GM21423 (cell line): ENCODE measurements around the gene ZBTB40.
A peak's percentile ranks its signal among the peaks of the same experiment; 100 is the strongest.

Experiments used
- ATAC-seq: cut with Tn5 transposase; IDR thresholded peaks from one replicate; pipeline ENCODE4 v1.9.1; 2021; ENCODE audit warnings: mild to moderate bottlenecking, moderate library complexity; ENCODE audit not compliant: unreplicated experiment

The ZBTB40 gene, protein sequence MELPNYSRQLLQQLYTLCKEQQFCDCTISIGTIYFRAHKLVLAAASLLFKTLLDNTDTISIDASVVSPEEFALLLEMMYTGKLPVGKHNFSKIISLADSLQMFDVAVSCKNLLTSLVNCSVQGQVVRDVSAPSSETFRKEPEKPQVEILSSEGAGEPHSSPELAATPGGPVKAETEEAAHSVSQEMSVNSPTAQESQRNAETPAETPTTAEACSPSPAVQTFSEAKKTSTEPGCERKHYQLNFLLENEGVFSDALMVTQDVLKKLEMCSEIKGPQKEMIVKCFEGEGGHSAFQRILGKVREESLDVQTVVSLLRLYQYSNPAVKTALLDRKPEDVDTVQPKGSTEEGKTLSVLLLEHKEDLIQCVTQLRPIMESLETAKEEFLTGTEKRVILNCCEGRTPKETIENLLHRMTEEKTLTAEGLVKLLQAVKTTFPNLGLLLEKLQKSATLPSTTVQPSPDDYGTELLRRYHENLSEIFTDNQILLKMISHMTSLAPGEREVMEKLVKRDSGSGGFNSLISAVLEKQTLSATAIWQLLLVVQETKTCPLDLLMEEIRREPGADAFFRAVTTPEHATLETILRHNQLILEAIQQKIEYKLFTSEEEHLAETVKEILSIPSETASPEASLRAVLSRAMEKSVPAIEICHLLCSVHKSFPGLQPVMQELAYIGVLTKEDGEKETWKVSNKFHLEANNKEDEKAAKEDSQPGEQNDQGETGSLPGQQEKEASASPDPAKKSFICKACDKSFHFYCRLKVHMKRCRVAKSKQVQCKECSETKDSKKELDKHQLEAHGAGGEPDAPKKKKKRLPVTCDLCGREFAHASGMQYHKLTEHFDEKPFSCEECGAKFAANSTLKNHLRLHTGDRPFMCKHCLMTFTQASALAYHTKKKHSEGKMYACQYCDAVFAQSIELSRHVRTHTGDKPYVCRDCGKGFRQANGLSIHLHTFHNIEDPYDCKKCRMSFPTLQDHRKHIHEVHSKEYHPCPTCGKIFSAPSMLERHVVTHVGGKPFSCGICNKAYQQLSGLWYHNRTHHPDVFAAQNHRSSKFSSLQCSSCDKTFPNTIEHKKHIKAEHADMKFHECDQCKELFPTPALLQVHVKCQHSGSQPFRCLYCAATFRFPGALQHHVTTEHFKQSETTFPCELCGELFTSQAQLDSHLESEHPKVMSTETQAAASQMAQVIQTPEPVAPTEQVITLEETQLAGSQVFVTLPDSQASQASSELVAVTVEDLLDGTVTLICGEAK

DNA sequence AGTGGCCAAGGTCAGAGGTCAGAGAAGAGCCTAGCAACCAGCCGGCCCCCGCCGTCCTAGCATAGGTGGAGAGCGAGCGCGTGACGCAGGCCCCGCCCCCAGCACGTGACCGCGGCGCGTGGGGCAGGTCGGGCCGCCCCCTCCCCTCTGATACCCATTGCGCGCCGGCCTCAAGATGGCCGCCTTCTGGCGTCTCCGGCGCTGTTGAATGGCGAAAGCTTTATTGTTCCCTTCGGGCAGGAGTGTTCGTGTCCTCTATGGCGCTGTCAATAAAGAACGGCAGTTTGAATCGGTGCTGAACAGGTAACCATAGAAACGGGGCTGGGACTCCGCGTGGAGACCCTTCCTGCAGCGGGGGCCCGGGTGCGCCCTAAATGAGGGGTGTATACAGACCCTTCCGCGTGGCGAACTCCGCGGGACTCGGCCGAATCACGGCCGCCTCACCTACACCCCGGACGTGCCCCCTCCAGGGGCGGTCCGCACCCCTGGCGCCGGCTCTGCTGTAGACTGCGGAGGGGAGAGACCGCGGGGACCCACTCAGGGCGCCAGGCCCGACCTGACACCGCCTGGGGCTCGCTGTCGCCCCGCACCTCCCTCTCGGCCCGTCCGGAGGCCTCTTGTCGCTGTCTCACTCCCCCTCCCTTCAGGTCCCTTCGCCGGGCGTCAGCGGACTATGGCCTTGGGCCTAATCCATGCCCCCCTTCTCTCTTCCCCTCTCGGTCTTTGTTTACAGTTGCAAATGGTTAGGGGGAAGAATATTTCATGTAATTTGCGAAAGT lies at the start of gene ZBTB40:
Gene ZBTB40 (plus strand): TSS at position 150 of the 779 bp plus-strand sequence. CDS start 38,098 bp downstream, outside the sequence.
- ATAC-seq = peak; percentile 87

DNA sequence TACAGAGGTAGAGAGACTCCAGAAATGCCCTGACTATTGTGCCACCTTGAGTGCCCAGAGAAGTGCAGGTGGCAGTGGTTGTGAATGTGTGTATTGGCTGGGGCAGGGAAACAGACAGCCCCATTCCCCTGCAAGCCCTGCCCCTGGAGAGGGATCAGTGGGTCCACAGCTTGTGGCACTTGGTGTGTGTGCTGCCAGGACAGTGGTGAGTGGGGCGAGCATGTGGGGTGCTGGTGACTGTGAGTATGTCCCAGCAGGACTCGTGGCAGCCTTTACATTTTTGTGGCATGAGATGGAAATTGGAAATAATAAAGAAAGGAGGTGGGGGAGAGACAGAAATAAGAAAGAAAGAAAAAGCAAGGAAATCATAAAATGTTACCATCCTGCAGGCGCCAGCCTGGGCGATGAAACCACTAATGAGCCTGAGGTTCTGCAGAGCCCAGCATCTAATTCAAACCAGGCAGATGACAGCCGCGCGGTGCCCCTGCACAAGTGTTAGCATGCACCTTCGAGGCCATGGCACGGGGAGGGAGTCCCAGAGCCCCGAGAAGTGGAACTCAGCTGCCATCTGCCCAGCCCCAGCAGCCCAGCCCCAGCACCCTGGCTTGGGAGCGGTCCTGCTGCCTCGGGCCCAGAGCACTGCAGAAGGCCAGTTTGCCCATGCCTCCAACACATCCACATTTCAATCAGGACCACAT lies 49.1 kb upstream of the ZBTB40 start:
- ATAC-seq = no peak

DNA sequence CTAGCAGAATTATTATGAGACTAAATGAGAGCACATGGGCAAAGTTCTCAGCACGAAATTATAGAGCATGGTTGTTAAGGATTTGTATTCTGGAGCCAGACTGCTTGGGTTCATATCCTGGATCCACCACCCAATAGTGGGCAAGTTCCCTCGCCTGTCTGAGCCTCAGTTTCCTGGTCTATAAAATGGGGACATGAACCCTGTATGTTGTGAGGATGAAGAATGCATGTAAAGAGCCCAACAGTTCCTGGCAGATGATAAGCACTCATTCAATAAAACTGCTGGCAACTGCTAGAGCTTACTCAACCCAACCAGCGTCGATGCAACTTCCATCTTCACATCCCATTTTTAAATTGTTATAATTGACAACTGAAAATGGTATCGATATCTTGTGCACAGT lies 47.2 kb upstream of the ZBTB40 start:
- ATAC-seq = no peak

DNA sequence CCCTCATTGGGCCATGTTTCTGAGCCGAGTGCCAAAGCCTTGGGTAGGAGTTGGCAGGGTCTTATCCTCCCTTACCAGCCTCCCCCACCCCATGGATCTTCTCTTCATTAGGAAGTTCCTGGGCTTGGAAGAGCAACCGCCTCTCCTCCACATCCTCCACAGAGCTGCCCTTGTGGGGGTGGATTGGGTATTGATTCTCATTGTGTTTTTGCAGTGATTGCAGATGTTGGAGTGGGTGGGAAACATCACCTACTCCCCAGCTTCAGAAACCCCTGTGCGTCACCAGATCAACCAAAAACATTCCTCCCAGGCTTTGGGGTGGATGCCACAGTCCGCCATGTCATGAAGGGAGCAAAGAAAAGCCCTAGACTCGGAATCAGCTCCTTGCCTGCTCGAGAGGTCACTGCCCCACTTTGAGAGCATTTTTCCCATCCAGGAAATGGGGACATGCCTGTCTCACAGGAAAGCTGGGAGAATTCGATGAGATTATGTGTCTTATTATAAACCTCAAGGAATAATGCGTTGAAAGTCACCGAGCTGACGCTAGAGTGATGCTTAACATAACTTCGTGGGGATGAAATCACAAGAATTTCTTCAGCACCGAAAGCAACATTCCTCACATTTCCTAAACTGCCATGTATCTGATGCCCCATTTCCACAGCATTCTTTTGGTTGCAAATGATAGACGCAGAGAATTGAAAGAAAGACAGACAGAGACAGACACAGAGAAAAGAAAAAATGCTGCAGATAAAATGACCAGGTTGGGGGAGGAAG lies 44.7 kb upstream of the ZBTB40 start:
- no peak for ATAC-seq

DNA sequence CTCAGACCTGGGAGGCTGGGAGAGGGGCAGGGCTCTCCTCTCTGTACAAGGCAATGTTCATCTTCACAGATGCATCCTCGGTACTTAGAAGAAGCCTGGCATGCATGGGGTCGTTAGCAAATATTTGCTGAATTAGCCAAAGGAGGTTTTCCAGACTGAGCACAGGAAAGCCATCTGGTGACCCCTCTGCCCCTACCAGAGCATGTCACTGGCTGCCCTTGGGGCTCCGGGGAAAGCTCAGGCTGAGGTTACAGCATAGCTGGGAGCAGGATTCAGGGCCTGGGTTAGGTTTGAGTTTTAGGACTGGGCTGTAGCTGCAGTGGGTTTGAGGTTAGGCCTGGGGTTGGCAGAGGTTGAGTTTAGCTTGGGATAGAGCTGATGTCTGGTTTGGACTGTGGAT lies 43.4 kb upstream of the ZBTB40 start:
- no peak for ATAC-seq

DNA sequence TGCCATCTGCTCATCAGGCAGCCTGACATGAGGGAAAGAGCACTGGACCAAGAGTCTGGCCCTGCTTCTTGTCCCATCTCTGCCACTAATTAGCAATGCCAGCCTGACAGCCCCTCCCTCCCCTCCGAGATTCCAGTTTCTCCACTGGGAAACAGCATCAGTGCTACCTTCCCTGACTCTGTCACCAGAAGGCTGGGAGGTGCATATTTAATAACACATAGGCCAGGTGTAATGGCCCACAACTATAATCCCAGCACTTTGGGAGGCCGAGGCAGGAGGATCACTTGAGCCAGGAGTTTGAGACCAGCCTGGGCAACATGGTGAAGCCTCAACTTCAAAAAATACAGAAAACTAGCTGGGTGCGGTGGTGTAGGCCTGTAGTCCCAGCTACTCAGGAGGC lies 41.2 kb upstream of the ZBTB40 start:
- no peak for ATAC-seq

DNA sequence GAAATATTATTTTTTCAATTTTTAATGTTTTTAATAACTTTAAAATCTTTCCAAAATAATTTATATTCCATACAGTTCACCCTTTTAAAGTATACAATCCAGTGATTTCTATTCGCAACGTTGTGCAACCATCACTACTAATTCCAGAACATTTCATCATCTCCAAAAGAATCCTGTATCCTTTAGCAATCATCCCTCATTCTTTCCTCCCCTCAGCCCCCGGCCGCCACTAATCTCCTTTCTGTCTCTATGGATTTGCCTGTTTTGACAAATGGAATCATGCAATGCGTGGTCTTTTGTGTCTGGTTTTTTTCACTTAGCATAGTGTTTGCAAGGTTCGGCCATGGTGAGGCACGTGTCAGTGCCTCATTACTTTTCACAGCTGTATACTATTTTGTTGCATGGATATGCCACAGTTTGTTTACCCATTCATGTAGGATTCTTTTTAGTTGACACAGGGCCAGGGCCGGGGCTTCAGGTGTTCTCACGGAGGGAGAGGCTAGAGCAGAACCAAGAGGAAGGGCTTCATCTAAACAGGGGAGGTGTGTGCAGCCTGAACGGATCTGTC lies 40.6 kb upstream of the ZBTB40 start:
- no peak for ATAC-seq

DNA sequence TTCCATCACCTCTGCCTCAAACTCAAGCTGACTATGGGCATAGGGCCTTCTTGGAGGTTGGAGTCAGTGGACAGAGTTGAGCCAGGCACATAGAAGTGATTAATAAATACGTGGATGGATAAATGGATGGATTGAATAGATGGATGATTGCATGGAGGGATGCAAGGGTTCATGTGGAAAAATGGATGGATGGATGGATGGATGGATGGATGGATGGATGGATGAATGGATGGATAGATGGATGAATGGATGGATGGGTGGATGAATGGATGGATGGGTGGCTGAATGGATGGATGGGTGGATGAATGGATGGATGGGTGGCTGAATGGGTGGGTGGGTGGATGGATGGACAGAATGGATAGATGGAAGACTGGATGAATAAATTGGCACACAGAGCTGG lies 40.1 kb upstream of the ZBTB40 start:
- no peak for ATAC-seq

DNA sequence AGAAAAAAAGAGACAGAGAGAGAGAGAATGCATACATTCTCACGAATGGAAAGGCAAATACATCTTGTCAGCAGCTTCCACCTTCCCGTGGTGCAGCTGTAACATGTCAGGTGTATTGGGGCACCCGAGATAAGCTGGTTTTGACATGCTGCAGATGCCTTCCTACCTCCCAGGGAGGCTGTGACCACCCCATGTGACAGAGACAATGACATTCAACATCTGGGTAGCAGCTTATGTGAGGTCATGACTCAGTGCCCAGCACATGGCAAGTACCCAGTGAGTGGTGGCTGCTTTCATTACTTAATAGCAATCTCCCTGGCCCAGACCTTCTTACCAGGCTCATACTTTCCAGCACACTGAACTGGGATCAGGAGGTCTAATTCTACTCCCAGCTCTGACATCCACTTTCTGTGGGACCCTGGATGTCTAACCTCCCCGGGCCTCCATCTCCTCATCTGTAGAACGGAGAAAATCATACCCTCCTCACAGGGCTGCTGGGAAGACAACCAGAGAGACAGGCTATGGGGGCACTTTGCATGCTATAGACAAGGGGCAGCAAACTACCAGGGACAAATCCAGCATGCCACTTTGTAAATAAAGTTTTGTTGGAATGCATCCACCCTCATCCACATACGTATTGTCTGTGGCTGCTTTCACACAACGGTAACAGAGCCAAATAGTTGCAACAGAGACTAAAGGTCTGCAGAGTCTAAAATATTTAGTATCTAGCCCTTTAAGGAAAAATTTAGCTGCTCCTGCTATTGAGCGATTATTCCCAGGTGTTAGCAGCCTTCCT lies 38.5 kb upstream of the ZBTB40 start:
- ATAC-seq = no peak

DNA sequence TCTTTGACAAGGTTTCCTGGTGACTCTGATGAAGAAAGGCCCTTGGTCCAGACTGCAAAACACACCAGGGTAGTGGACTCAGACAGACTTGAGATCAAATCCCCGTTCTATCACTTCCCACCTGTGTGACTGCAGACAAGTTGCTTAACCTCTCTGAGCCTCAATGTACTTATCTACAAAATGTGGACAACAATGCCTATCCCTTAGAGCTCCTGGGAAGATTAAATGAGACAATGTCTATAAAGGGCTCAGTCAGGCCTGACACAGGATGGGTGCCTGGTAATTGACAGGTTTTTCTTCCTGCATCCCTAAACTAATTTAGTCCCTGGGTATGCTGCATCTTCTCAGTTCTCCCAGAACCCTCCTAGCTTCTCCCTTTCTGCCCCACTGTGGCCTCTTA lies 37.9 kb upstream of the ZBTB40 start:
- no peak for ATAC-seq

DNA sequence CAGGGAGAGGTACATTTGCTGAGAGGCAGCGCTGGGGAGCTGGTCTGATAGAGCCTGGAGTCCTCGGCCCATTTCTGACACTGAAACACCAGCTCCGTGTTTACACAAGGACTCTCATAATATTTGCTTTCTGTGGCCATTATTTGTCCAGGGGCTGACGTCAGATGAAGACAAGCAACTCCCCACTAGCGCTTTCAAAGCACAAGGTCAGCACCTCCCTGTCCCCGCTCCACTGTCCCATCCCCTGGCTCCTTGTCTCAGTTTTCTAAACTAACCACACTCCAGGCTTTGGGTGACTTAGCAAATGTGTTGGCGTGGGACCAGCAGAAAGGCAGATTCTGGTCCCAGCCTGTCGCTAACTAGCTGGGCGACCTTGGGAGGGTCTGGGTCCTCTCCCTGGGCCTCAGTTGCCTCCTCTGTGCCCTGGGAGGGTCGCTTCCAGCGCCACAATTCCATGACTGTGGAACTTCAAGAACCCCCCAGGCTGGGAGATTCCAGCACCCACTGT lies 37.4 kb upstream of the ZBTB40 start:
- no peak for ATAC-seq

DNA sequence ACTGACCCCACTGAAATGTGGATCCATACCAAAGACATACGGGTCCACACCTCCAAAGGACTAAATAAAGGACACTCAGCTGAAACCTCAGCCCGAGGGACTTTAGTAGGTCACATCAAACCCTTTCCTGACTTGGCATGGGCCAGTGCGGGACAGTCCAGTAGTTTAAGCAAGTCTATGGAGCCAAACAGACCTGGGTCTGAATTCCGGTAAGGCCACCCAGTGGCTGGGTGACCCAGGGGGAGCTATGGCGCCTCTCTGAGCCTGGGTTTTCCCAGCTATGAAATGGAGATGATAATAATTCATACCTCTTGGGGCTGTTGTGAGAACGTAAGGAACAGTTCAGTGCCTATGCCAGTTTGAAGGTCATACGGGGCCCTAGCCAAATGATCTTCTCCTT lies 36.2 kb upstream of the ZBTB40 start:
- no peak for ATAC-seq

DNA sequence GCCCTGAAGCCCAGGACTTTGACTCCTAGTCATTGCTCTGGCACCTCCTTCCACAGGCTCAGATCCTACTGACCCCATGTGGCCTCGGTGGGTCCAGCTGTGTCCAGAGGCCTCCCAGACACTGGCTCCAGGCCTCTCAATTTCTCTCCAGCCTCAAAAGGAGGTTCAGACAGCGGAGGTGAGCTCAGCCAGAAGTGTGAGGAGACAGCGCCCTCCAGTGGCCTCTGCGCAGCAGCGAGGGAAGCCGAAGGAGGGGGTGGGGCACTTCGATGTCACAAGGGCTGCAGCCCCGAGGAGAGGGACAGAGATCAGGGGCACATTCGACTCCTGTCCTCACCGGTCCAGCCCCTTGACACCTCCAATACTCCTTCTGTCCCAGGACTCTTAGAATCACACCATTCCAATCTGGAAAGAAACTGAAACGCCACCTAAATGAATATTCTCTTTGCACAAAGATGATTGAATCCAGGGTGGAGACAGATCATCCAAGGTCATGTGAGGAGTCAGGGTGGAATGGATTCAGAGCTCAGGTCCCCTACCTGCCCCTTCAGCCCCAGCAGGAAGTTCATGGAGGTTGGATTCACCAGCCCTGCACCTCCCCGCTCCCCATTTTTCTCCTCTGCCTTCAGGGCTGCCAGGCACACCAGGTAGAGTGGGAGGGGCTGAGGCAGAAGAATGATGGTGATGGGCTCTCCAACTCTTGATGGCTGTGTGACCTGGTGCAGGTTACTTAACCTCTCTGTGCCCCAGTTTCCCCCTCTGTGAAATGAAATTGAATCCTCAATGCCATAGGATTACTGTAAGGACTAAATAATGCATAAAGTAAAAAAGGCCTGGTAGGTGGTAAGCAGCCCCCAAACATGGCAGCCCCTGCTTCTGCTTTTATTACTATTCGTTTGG lies 34.8 kb upstream of the ZBTB40 start:
- no peak for ATAC-seq

DNA sequence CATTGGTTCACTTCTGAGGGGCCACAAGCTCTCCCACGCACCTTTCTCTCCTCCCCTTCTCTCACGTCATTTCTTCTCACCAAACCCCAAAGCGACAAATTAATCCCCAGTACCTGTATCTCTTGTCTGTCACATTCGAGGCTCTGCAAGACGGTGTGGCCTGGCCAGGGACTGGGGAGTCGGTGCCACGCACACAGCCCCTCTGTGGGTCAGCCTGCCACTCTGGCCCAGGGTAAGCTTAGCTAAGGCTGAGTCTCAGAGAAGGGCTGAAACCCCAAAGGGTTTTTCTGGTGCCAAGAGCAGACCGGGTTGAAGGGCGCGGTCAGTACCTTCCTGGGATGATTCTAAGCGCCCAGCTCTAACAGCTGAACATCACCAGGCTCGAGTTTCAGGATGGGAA lies 34.2 kb upstream of the ZBTB40 start:
- no peak for ATAC-seq

DNA sequence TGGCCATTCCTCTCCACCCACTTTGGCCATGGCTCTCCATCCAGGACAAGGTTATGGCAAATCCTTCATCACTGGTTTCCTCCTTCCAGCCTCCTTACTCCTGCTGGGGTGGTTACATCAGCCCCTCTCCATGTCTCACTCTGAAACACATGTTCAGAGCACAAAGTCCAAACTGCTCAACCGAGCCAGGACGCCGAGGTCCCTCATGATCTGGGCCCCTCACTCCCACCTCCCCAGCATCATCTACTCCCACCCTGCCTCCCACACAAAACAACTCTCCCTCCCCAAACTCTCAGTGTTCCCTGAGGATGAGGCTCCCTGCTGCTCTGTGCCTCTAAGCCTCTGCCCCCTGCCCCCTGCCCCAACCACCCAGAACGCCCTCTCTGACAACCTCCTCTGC lies 33.3 kb upstream of the ZBTB40 start:
- ATAC-seq = no peak

DNA sequence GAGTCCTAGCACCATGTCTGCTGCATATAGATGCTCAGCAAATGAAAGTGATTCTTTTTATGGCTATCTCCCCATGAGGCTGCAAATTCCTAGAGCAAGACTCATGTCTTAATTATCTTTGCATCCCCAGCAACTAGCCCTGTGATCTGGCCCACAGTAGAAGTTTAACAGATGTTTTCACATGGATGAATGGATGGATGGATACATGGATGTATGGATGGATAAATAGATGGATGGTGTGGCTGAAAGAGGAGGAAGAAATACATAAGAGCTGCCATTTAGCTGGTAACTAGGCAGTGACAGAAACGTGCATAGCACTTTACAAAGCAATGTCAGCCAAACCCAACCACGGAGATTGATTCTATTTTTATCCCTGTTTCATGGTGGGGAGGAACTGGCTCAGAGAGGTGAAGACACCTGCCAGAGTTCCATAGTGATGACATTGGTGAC lies 32.7 kb upstream of the ZBTB40 start:
- ATAC-seq = no peak
